Neural progenitor cell (in vitro differentiated cells): ENCODE measurements around the gene C1orf56. TPM values are rescaled to one million over a fixed set of nuclear protein-coding genes. Genes with fewer than 3 reads are reported as not detected.

Source experiments
- DNase-seq: peaks from one replicate; pipeline ENCODE4 v3.0.0-alpha.2; 2016; ENCODE audit warnings: low spot score
- H2AFZ ChIP-seq: fragments of 200-600 bp; sonication (generic); replicated peaks from 2 replicates; pipeline ENCODE4 v1.6.1; 2016; ENCODE audit warnings: antibody characterized with exemption
- H3F3A ChIP-seq: fragments of 200-600 bp; sonication (generic); 2 replicates; pipeline ENCODE4 v1.6.1; 2016; ENCODE audit warnings: antibody characterized with exemption, low read depth
- H3K27ac ChIP-seq: fragments of 200-600 bp; sonication (generic); 2 replicates; pipeline ENCODE4 v1.5.1; 2016; ENCODE audit warnings: mild to moderate bottlenecking
- H3K27me3 ChIP-seq: fragments of 200-600 bp; sonication (generic); 2 replicates; pipeline ENCODE4 v1.6.1; 2016; ENCODE audit warnings: mild to moderate bottlenecking, moderate library complexity
- H3K36me3 ChIP-seq: fragments of 200-600 bp; sonication (generic); 2 replicates; pipeline ENCODE4 v1.5.1; 2016
- H3K4me1 ChIP-seq: fragments of 200-600 bp; sonication (generic); 2 replicates; pipeline ENCODE4 v1.6.1; 2016; ENCODE audit warnings: mixed run types
- H3K4me2 ChIP-seq: fragments of 200-600 bp; sonication (generic); 2 replicates; pipeline ENCODE4 v1.6.1; 2016
- H3K4me3 ChIP-seq: fragments of 200-600 bp; sonication (generic); 2 replicates; pipeline ENCODE4 v1.5.1; 2016
- H3K79me2 ChIP-seq: fragments of 200-600 bp; sonication (generic); 2 replicates; pipeline ENCODE4 v1.6.1; 2016; ENCODE audit warnings: low read depth
- H3K9ac ChIP-seq: fragments of 200-600 bp; sonication (generic); 2 replicates; pipeline ENCODE4 v1.6.1; 2016
- H3K9me3 ChIP-seq: fragments of 200-600 bp; sonication (generic); 2 replicates; pipeline ENCODE4 v1.5.1; 2016; ENCODE audit warnings: low read depth
- H4K20me1 ChIP-seq: fragments of 200-600 bp; sonication (generic); 2 replicates; pipeline ENCODE4 v1.6.1; 2016; ENCODE audit warnings: low read depth
- H3K27ac Mint-ChIP-seq: 3 replicates; pipeline ENCODE4 v1.8.0; 2021; ENCODE audit warnings: mixed read lengths
- H3K27me3 Mint-ChIP-seq: 2 replicates; pipeline ENCODE4 v1.8.0; 2022; ENCODE audit warnings: low read depth, mild to moderate bottlenecking, inconsistent platforms, moderate library complexity, mixed read lengths; ENCODE audit not compliant: insufficient read depth
- H3K36me3 Mint-ChIP-seq: 3 replicates; pipeline ENCODE4 v1.8.0; 2021; ENCODE audit warnings: mixed read lengths
- H3K4me1 Mint-ChIP-seq: 3 replicates; pipeline ENCODE4 v1.8.0; 2021; ENCODE audit warnings: mixed read lengths
- H3K4me3 Mint-ChIP-seq: 3 replicates; pipeline ENCODE4 v1.8.0; 2021; ENCODE audit warnings: mild to moderate bottlenecking, moderate library complexity, mixed read lengths
- H3K9me3 Mint-ChIP-seq: 3 replicates; pipeline ENCODE4 v1.8.0; 2020; ENCODE audit warnings: mixed read lengths
- CTCF ChIP-seq: fragments of 200-600 bp; sonication (generic); IDR thresholded peaks from 2 replicates; pipeline ENCODE4 v1.5.1; 2017; ENCODE audit warnings: antibody characterized with exemption, mild to moderate bottlenecking
- EZH2 ChIP-seq: fragments of 200-600 bp; sonication (generic); IDR thresholded peaks from 2 replicates; pipeline ENCODE4 v1.6.1; 2017; ENCODE audit warnings: antibody characterized with exemption, mild to moderate bottlenecking, moderate library complexity
- EZH2phosphoT487 ChIP-seq: fragments of 200-600 bp; sonication (generic); IDR thresholded peaks from 2 replicates; pipeline ENCODE4 v1.6.1; 2017; ENCODE audit warnings: antibody characterized with exemption
- total RNA-seq: library from RNA; depleted of rRNA; stranded (reverse); fragments of >200 nt; gene quantifications from 2 replicates; pipeline ENCODE4 v1.2.3, GENCODE V29; 2015; ENCODE audit warnings: low replicate concordance

Gene C1orf56
- total RNA-seq, 1 donor from 2014 or later: 2.9 TPM

GRCh38 chr1:151037032-151037431, 10.5 kb upstream of the C1orf56 start:
- H3K4me1 Mint-ChIP-seq: no peaks in the 10 kb centered on the region
- Histone ChIP-seq H2AFZ (no peak overlapping the region), H3F3A (no peaks in the 10 kb centered on the region), H3K9ac (no peak overlapping the region), H3K4me3 (no peak overlapping the region), H4K20me1 (no peaks in the 10 kb centered on the region), H3K36me3 (no peaks in the 10 kb centered on the region), H3K4me2 (no peak overlapping the region), H3K9me3 (no peaks in the 10 kb centered on the region), H3K27me3 (no peaks in the 10 kb centered on the region), H3K27ac (no peak overlapping the region), H3K4me1 (no peaks in the 10 kb centered on the region), H3K79me2 (no peaks in the 10 kb centered on the region)
- H3K36me3 Mint-ChIP-seq: peaks cover 10% of the 10 kb centered on the region
- H3K9me3 Mint-ChIP-seq: no peaks in the 10 kb centered on the region
- peak overlapping the region; percentile 4 for H3K4me3 Mint-ChIP-seq
- H3K27ac Mint-ChIP-seq: peak overlapping the region; percentile 34
- no peak for DNase-seq
- peaks cover 2% of the 10 kb centered on the region for H3K27me3 Mint-ChIP-seq
- TF ChIP-seq CTCF: no peak
- TF ChIP-seq EZH2phosphoT487: no peak
- no peak for TF ChIP-seq EZH2

- Histone ChIP-seq H3K27me3 (no peaks in the 10 kb centered on the region), H3K4me3 (no peak overlapping the region), H3K9ac (no peak overlapping the region), H3K9me3 (no peaks in the 10 kb centered on the region), H3K79me2 (no peaks in the 10 kb centered on the region), H2AFZ (no peak overlapping the region), H4K20me1 (no peaks in the 10 kb centered on the region), H3K4me2 (no peak overlapping the region), H3K27ac (no peak overlapping the region), H3F3A (no peaks in the 10 kb centered on the region), H3K36me3 (no peaks in the 10 kb centered on the region), H3K4me1 (no peaks in the 10 kb centered on the region)
- Mint-ChIP-seq H3K9me3 (no peaks in the 10 kb centered on the region), H3K36me3 (peaks cover 2% of the 10 kb centered on the region), H3K27ac (no peak overlapping the region), H3K4me3 (no peak overlapping the region), H3K27me3 (no peaks in the 10 kb centered on the region), H3K4me1 (no peaks in the 10 kb centered on the region)
- no peak for DNase-seq
- no peak for TF ChIP-seq CTCF
- no peak for TF ChIP-seq EZH2phosphoT487
- TF ChIP-seq EZH2: no peak
Measured at GRCh38 chr1:151039521-151039920, 8.0 kb upstream of the C1orf56 start.

GRCh38 chr1:151043163-151043562, 4.4 kb upstream of the C1orf56 start:
- H3K27me3 Mint-ChIP-seq: peaks cover 5% of the 10 kb centered on the region
- Histone ChIP-seq H3K9me3 (no peaks in the 10 kb centered on the region), H3K4me3 (no peak overlapping the region), H3K4me1 (peaks cover 6% of the 10 kb centered on the region), H3K27ac (no peak overlapping the region), H3K79me2 (no peaks in the 10 kb centered on the region), H4K20me1 (no peaks in the 10 kb centered on the region), H3K36me3 (no peaks in the 10 kb centered on the region), H3K9ac (no peak overlapping the region), H3K4me2 (no peak overlapping the region), H3F3A (peaks cover 17% of the 10 kb centered on the region), H2AFZ (no peak overlapping the region), H3K27me3 (no peaks in the 10 kb centered on the region)
- no peak overlapping the region for H3K27ac Mint-ChIP-seq
- peaks cover 12% of the 10 kb centered on the region for H3K4me1 Mint-ChIP-seq
- TF ChIP-seq EZH2: no peak
- no peak for TF ChIP-seq EZH2phosphoT487
- TF ChIP-seq CTCF: no peak
- no peaks in the 10 kb centered on the region for H3K9me3 Mint-ChIP-seq
- no peak overlapping the region for H3K4me3 Mint-ChIP-seq
- DNase-seq: no peak
- H3K36me3 Mint-ChIP-seq: peaks cover 2% of the 10 kb centered on the region
